ENCODE measurements around the gene DCAF10. TPM values are rescaled to one million over a fixed set of nuclear protein-coding genes. Genes with fewer than 3 reads are reported as not detected.
"Not testable (repeated sequence)": the region's sequence is repeated elsewhere in the genome, so short reads cannot be mapped to it uniquely, and the experiment has no call there.

The DCAF10 gene
- polyA plus RNA-seq, 1 donor (not counting 4 experiments of a cell fraction or from before 2014, with no cell fraction given): 29.2 TPM

DNA sequence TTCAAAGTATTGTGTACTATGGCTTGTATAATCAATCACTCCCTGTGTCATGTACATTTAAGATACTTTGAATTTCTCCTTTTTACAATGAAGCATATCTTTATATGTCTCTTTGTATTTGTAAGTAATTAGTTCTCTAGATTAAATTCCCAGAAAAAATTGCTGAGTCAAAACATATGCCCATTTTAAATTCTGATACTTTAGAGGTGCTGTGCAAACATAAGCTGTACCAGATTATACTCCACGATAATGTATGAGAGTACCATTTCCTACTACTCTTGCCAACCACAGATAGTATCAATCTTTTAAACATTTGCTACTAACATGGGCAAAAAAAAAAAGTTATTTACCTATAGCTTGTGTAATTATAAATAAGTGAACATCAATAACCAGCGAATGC is 18.3 kb downstream of the DCAF10 start:
- Histone ChIP-seq H3K4me3 (ENCODE audit: control insufficient read depth in 2 of 3, extremely low read depth in 1 of 3, insufficient read depth in 2 of 3, low read depth in 1 of 3, low read length in 3 of 3) (no peak overlapping the region), H3K36me3 (ENCODE audit: control insufficient read depth in 2 of 2, extremely low read depth in 1 of 2, insufficient read depth in 2 of 2, low read length in 2 of 2) (peaks cover 0 to 4% of the 10 kb centered on the region in 2 experiments), H3K4me2 (ENCODE audit: control insufficient read depth, extremely low read depth, insufficient read depth, low read depth, low read length) (no peak overlapping the region), H3K4me1 (ENCODE audit: control insufficient read depth, extremely low read depth, insufficient read depth, low read length) (no peaks in the 10 kb centered on the region), H4K20me1 (ENCODE audit: control insufficient read depth, extremely low read depth, insufficient read depth, low read length) (no peaks in the 10 kb centered on the region), H2AFZ (ENCODE audit: control insufficient read depth, low read length) (no peak overlapping the region), H3K9ac (ENCODE audit: control insufficient read depth, extremely low read depth, insufficient read depth, low read length) (no peak overlapping the region), H3K9me1 (ENCODE audit: control insufficient read depth, extremely low read depth, insufficient read depth, low read length) (no peaks in the 10 kb centered on the region), H3K27me3 (ENCODE audit: control insufficient read depth, extremely low read depth, insufficient read depth, low read length) (no peaks in the 10 kb centered on the region), H3K9me3 (ENCODE audit: control insufficient read depth, low read depth, low read length) (no peaks in the 10 kb centered on the region), H3K79me2 (ENCODE audit: control insufficient read depth, insufficient read depth, low read length) (peaks cover 15% of the 10 kb centered on the region), H3K27ac (ENCODE audit: control insufficient read depth, insufficient read depth, low read length) (no peak overlapping the region)
- dilution Hi-C loops (cut with MboI; ENCODE audit: extremely low pct_ligation_motif_present, low sequenced_read_pairs): no loop called here
- FAIRE-seq: peak; percentile 32
- DNase-seq (ENCODE audit: low read depth, low spot score): no peak
- TF ChIP-seq, protein P1, sequence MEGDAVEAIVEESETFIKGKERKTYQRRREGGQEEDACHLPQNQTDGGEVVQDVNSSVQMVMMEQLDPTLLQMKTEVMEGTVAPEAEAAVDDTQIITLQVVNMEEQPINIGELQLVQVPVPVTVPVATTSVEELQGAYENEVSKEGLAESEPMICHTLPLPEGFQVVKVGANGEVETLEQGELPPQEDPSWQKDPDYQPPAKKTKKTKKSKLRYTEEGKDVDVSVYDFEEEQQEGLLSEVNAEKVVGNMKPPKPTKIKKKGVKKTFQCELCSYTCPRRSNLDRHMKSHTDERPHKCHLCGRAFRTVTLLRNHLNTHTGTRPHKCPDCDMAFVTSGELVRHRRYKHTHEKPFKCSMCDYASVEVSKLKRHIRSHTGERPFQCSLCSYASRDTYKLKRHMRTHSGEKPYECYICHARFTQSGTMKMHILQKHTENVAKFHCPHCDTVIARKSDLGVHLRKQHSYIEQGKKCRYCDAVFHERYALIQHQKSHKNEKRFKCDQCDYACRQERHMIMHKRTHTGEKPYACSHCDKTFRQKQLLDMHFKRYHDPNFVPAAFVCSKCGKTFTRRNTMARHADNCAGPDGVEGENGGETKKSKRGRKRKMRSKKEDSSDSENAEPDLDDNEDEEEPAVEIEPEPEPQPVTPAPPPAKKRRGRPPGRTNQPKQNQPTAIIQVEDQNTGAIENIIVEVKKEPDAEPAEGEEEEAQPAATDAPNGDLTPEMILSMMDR (optimal IDR thresholded peaks at IDR 0.05 in 1 of 3, IDR thresholded peaks at IDR 0.05 in 1 of 3, conservative IDR thresholded peaks at IDR 0.05 in 1 of 3; ENCODE audit: extremely low read depth in 1 of 3, insufficient read depth in 2 of 3, low read length in 3 of 3): no peak
- TF ChIP-seq EZH2 (IDR thresholded peaks at IDR 0.05; ENCODE audit: low read length): no peak

DNA sequence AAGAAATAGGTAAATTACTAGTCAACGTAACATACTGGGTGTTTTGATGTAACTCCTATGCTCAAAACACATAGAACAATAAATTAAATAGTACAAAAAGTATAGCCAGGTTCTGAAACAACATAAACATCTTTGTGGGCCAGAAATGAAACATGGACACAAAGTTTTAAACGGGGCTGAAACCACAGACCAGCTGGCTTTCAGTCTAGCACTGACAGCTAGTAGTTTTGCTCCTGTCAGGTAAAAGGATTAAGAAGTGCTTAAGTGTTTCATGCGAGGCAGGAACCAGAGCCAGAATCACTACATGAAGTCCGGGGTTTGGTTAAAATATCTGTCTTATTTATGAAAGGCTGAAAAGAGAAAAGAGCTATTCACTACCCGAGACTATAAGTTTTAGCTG is 19.5 kb downstream of the DCAF10 start:
- Histone ChIP-seq H3K27ac (ENCODE audit: control insufficient read depth, insufficient read depth, low read length) (no peak overlapping the region), H3K27me3 (ENCODE audit: control insufficient read depth, extremely low read depth, insufficient read depth, low read length) (no peaks in the 10 kb centered on the region), H2AFZ (ENCODE audit: control insufficient read depth, low read length) (no peak overlapping the region), H3K79me2 (ENCODE audit: control insufficient read depth, insufficient read depth, low read length) (peaks cover 14% of the 10 kb centered on the region), H3K9me1 (ENCODE audit: control insufficient read depth, extremely low read depth, insufficient read depth, low read length) (no peaks in the 10 kb centered on the region), H3K4me1 (ENCODE audit: control insufficient read depth, extremely low read depth, insufficient read depth, low read length) (no peaks in the 10 kb centered on the region), H3K4me2 (ENCODE audit: control insufficient read depth, extremely low read depth, insufficient read depth, low read depth, low read length) (no peak overlapping the region), H3K36me3 (ENCODE audit: control insufficient read depth in 2 of 2, extremely low read depth in 1 of 2, insufficient read depth in 2 of 2, low read length in 2 of 2) (peaks cover 0 to 6% of the 10 kb centered on the region in 2 experiments), H3K9me3 (ENCODE audit: control insufficient read depth, low read depth, low read length) (no peaks in the 10 kb centered on the region), H3K9ac (ENCODE audit: control insufficient read depth, extremely low read depth, insufficient read depth, low read length) (no peak overlapping the region), H4K20me1 (ENCODE audit: control insufficient read depth, extremely low read depth, insufficient read depth, low read length) (no peaks in the 10 kb centered on the region), H3K4me3 (ENCODE audit: control insufficient read depth in 2 of 3, extremely low read depth in 1 of 3, insufficient read depth in 2 of 3, low read depth in 1 of 3, low read length in 3 of 3) (no peak overlapping the region)
- dilution Hi-C loops (cut with MboI; ENCODE audit: extremely low pct_ligation_motif_present, low sequenced_read_pairs): no loop called here
- no peak for TF ChIP-seq EZH2 (IDR thresholded peaks at IDR 0.05; ENCODE audit: low read length)
- TF ChIP-seq, protein P1 (optimal IDR thresholded peaks at IDR 0.05 in 1 of 3, IDR thresholded peaks at IDR 0.05 in 1 of 3, conservative IDR thresholded peaks at IDR 0.05 in 1 of 3; ENCODE audit: extremely low read depth in 1 of 3, insufficient read depth in 2 of 3, low read length in 3 of 3): no peak
- DNase-seq (ENCODE audit: low read depth, low spot score): no peak
- FAIRE-seq: no peak

DNA sequence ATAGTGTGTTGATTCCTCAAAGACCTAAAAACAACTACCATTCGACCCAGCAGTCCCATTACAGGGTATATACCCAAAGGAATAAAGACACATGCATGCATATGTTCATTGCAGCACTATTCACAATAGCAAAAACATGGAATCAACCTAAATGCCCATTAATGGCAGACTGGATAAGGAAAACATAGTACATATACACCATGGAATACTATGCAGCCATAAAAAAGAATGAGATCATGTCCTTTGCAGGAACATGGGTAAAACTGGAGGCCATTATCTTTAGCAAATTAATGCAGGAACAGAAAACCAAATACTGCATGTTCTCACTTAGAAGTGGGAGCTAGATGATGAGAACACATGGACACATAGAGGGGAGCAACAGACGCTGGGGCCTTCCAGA is 24.6 kb downstream of the DCAF10 start:
- H3K27ac ChIP-seq (ENCODE audit: control insufficient read depth, insufficient read depth, low read length); H3K9ac ChIP-seq (ENCODE audit: control insufficient read depth, extremely low read depth, insufficient read depth, low read length); H3K36me3 ChIP-seq (ENCODE audit: control insufficient read depth in 2 of 2, extremely low read depth in 1 of 2, insufficient read depth in 2 of 2, low read length in 2 of 2); H3K4me3 ChIP-seq (ENCODE audit: control insufficient read depth in 2 of 3, extremely low read depth in 1 of 3, insufficient read depth in 2 of 3, low read depth in 1 of 3, low read length in 3 of 3); H3K27me3 ChIP-seq (ENCODE audit: control insufficient read depth, extremely low read depth, insufficient read depth, low read length); H2AFZ ChIP-seq (ENCODE audit: control insufficient read depth, low read length); H3K4me1 ChIP-seq (ENCODE audit: control insufficient read depth, extremely low read depth, insufficient read depth, low read length); H3K4me2 ChIP-seq (ENCODE audit: control insufficient read depth, extremely low read depth, insufficient read depth, low read depth, low read length); H3K9me1 ChIP-seq (ENCODE audit: control insufficient read depth, extremely low read depth, insufficient read depth, low read length); DNase-seq (ENCODE audit: low read depth, low spot score); H3K79me2 ChIP-seq (ENCODE audit: control insufficient read depth, insufficient read depth, low read length); H4K20me1 ChIP-seq (ENCODE audit: control insufficient read depth, extremely low read depth, insufficient read depth, low read length); FAIRE-seq; dilution Hi-C loops (cut with MboI; ENCODE audit: extremely low pct_ligation_motif_present, low sequenced_read_pairs); H3K9me3 ChIP-seq (ENCODE audit: control insufficient read depth, low read depth, low read length): not testable (repeated sequence)

Measured in keratinocyte (primary cell).